Breast epithelium (tissue), 3 donors: ENCODE measurements around the gene BHMT.

Source experiments
- POLR2A ChIP-seq: fragments of 450-650 bp; IDR thresholded peaks from one replicate; pipeline ENCODE4 v1.6.1; 2016; ENCODE audit warnings: antibody characterized with exemption, mild to moderate bottlenecking, moderate library complexity
- POLR2AphosphoS5 ChIP-seq, 3 donors: sonication (generic); formaldehyde crosslinking; IDR thresholded peaks; one replicate each; pipeline ENCODE4 v1.6.1; 2017; ENCODE audit warnings: antibody characterized with exemption in 3 of 3
- TF ChIP-seq, protein P1 (sequence below), 3 donors: fragments of 450-650 bp; IDR thresholded peaks; one replicate each; pipeline ENCODE4 v1.5.1; 2016 to 2017; ENCODE audit warnings: antibody characterized with exemption in 3 of 3, mild to moderate bottlenecking in 3 of 3, moderate library complexity in 3 of 3

- TF ChIP-seq, protein P1, sequence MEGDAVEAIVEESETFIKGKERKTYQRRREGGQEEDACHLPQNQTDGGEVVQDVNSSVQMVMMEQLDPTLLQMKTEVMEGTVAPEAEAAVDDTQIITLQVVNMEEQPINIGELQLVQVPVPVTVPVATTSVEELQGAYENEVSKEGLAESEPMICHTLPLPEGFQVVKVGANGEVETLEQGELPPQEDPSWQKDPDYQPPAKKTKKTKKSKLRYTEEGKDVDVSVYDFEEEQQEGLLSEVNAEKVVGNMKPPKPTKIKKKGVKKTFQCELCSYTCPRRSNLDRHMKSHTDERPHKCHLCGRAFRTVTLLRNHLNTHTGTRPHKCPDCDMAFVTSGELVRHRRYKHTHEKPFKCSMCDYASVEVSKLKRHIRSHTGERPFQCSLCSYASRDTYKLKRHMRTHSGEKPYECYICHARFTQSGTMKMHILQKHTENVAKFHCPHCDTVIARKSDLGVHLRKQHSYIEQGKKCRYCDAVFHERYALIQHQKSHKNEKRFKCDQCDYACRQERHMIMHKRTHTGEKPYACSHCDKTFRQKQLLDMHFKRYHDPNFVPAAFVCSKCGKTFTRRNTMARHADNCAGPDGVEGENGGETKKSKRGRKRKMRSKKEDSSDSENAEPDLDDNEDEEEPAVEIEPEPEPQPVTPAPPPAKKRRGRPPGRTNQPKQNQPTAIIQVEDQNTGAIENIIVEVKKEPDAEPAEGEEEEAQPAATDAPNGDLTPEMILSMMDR (IDR thresholded peaks at IDR 0.05), result no peak
- TF ChIP-seq POLR2A, result no peak
- TF ChIP-seq POLR2AphosphoS5 (IDR thresholded peaks at IDR 0.05), result no peak
Measured at GRCh38 chr5:79062436-79062835, 49.2 kb upstream of the BHMT start.
